ENCODE measurements around the gene GTF2H1. TPM values are rescaled to one million over a fixed set of nuclear protein-coding genes. Genes with fewer than 3 reads are reported as not detected.

Gene GTF2H1
- total RNA-seq, 1 donor from 2014 or later: 45.2 TPM

GRCh38 chr11:18295316-18295715 is 27.1 kb upstream of the GTF2H1 start:
- Mint-ChIP-seq H3K36me3 (peaks cover 27% of the 10 kb centered on the region), H3K9me3 (no peaks in the 10 kb centered on the region), H3K4me1 (no peaks in the 10 kb centered on the region), H3K4me3 (no peak overlapping the region), H3K27me3 (ENCODE audit: insufficient read depth, low read depth) (no peaks in the 10 kb centered on the region), H3K27ac (no peak overlapping the region)
- H3K9me3 ChIP-seq (ENCODE audit: low read depth): no peaks in the 10 kb centered on the region
- no peak overlapping the region for H3K4me3 ChIP-seq
- no peak overlapping the region for H3K27ac ChIP-seq
- no peaks in the 10 kb centered on the region for H3K79me2 ChIP-seq (ENCODE audit: low read depth)
- H3K36me3 ChIP-seq: peaks cover 6% of the 10 kb centered on the region
- H4K20me1 ChIP-seq (ENCODE audit: low read depth): no peaks in the 10 kb centered on the region
- no peak for DNase-seq (ENCODE audit: low spot score)
- TF ChIP-seq CTCF (IDR thresholded peaks at IDR 0.05) (no peak), EZH2phosphoT487 (IDR thresholded peaks at IDR 0.05) (no peak), EZH2 (IDR thresholded peaks at IDR 0.05) (no peak)
- no peak overlapping the region for H3K4me2 ChIP-seq
- H3K27me3 ChIP-seq: no peaks in the 10 kb centered on the region
- no peaks in the 10 kb centered on the region for H3F3A ChIP-seq (ENCODE audit: low read depth)
- H3K9ac ChIP-seq: no peak overlapping the region
- H3K4me1 ChIP-seq: no peaks in the 10 kb centered on the region
- H2AFZ ChIP-seq (replicated peaks): no peak overlapping the region

DNA sequence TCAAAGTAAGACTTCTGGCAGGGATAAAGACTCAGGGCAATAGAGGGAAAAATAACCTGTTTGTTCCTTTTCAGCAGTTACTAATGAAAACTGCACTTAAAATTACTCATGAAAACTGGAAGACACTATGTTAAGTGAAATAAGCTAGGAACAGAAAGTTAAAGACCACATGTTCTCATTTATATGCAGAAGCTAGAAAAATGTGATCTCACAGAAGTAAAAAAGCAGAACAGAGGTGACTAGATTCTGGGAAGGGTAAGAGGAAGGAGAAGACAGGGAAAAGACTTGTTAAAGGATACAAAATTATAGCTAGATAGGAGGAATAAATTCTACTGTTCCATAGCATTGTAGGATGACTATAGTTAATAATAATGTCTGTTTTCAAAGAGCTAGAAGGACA is 22.6 kb upstream of the GTF2H1 start:
- H3K9me3 Mint-ChIP-seq: no peaks in the 10 kb centered on the region
- H3K4me1 ChIP-seq: no peaks in the 10 kb centered on the region
- no peak overlapping the region for H2AFZ ChIP-seq (replicated peaks)
- H3K36me3 Mint-ChIP-seq: peaks cover 19% of the 10 kb centered on the region
- TF ChIP-seq EZH2 (IDR thresholded peaks at IDR 0.05): no peak
- no peak for TF ChIP-seq EZH2phosphoT487 (IDR thresholded peaks at IDR 0.05)
- TF ChIP-seq CTCF (IDR thresholded peaks at IDR 0.05): no peak
- H4K20me1 ChIP-seq (ENCODE audit: low read depth): no peaks in the 10 kb centered on the region
- no peak overlapping the region for H3K4me2 ChIP-seq
- no peak for DNase-seq (ENCODE audit: low spot score)
- no peaks in the 10 kb centered on the region for H3K27me3 ChIP-seq
- H3K4me1 Mint-ChIP-seq: no peaks in the 10 kb centered on the region
- no peaks in the 10 kb centered on the region for H3F3A ChIP-seq (ENCODE audit: low read depth)
- no peaks in the 10 kb centered on the region for H3K79me2 ChIP-seq (ENCODE audit: low read depth)
- no peaks in the 10 kb centered on the region for H3K9me3 ChIP-seq (ENCODE audit: low read depth)
- peaks cover 6% of the 10 kb centered on the region for H3K36me3 ChIP-seq
- no peak overlapping the region for H3K27ac Mint-ChIP-seq
- H3K4me3 ChIP-seq: no peak overlapping the region
- no peaks in the 10 kb centered on the region for H3K27me3 Mint-ChIP-seq (ENCODE audit: insufficient read depth, low read depth)
- no peak overlapping the region for H3K4me3 Mint-ChIP-seq
- no peak overlapping the region for H3K9ac ChIP-seq
- H3K27ac ChIP-seq: no peak overlapping the region

GRCh38 chr11:18304745-18305144 is 17.6 kb upstream of the GTF2H1 start:
- no peak overlapping the region for H3K4me3 Mint-ChIP-seq
- no peak overlapping the region for H3K4me2 ChIP-seq
- no peak overlapping the region for H3K27ac Mint-ChIP-seq
- TF ChIP-seq EZH2phosphoT487 (IDR thresholded peaks at IDR 0.05): no peak
- no peak for TF ChIP-seq EZH2 (IDR thresholded peaks at IDR 0.05)
- TF ChIP-seq CTCF (IDR thresholded peaks at IDR 0.05): no peak
- no peak overlapping the region for H3K27ac ChIP-seq
- no peaks in the 10 kb centered on the region for H3K9me3 Mint-ChIP-seq
- no peak overlapping the region for H3K9ac ChIP-seq
- H3F3A ChIP-seq (ENCODE audit: low read depth): no peaks in the 10 kb centered on the region
- no peaks in the 10 kb centered on the region for H3K4me1 Mint-ChIP-seq
- H3K36me3 Mint-ChIP-seq: peaks cover 8% of the 10 kb centered on the region
- no peak for DNase-seq (ENCODE audit: low spot score)
- H3K79me2 ChIP-seq (ENCODE audit: low read depth): no peaks in the 10 kb centered on the region
- H3K36me3 ChIP-seq: no peaks in the 10 kb centered on the region
- no peaks in the 10 kb centered on the region for H4K20me1 ChIP-seq (ENCODE audit: low read depth)
- no peaks in the 10 kb centered on the region for H3K4me1 ChIP-seq
- H3K9me3 ChIP-seq (ENCODE audit: low read depth): no peaks in the 10 kb centered on the region
- H3K4me3 ChIP-seq: no peak overlapping the region
- H3K27me3 Mint-ChIP-seq (ENCODE audit: insufficient read depth, low read depth): no peaks in the 10 kb centered on the region
- no peak overlapping the region for H2AFZ ChIP-seq (replicated peaks)
- H3K27me3 ChIP-seq: no peaks in the 10 kb centered on the region

Data from neural progenitor cell (in vitro differentiated cells).